NCI-H748 (cell line): ENCODE results near the gene COL4A1.

ENCODE experiments used
- DNase-seq: peaks from one replicate; lab custom pipeline; 2025; ENCODE audit not compliant: unreplicated experiment; lab: John Stamatoyannopoulos, UW

Gene COL4A1

GRCh38 chr13:110225609-110226574 lies 81.1 kb downstream of the COL4A1 start:
- DNase-seq: no peak

GRCh38 chr13:110225003-110225402 lies 82.0 kb downstream of the COL4A1 start:
- DNase-seq: no peak

- no peak for DNase-seq
These were observed 82.4 kb downstream of the COL4A1 start for GRCh38 chr13:110224519-110224918.

- peak; percentile 22 for DNase-seq
These were observed 85.4 kb downstream of the COL4A1 start for GRCh38 chr13:110221406-110222117.

- DNase-seq: no peak
These were observed 86.5 kb downstream of the COL4A1 start for GRCh38 chr13:110220471-110220870.

- DNase-seq: no peak
These were observed 88.3 kb downstream of the COL4A1 start for GRCh38 chr13:110218581-110219201.

GRCh38 chr13:110217811-110218210 lies 89.1 kb downstream of the COL4A1 start:
- DNase-seq: no peak

- DNase-seq: no peak
These were observed 89.9 kb downstream of the COL4A1 start for GRCh38 chr13:110217085-110217484.

- no peak for DNase-seq
These were observed 90.4 kb downstream of the COL4A1 start for GRCh38 chr13:110216398-110217041.

- DNase-seq: no peak
These were observed 91.0 kb downstream of the COL4A1 start for GRCh38 chr13:110216006-110216397.

- no peak for DNase-seq
These were observed 91.4 kb downstream of the COL4A1 start for GRCh38 chr13:110215606-110216005.

- no peak for DNase-seq
These were observed 92.3 kb downstream of the COL4A1 start for GRCh38 chr13:110214637-110215036.

- no peak for DNase-seq
These were observed 93.4 kb downstream of the COL4A1 start for GRCh38 chr13:110213461-110214074.

- DNase-seq: no peak
These were observed 94.4 kb downstream of the COL4A1 start for GRCh38 chr13:110212529-110212928.

- no peak for DNase-seq
These were observed 95.2 kb downstream of the COL4A1 start for GRCh38 chr13:110211735-110212134.

- DNase-seq: no peak
These were observed 95.9 kb downstream of the COL4A1 start for GRCh38 chr13:110211046-110211445.

- no peak for DNase-seq
These were observed 96.4 kb downstream of the COL4A1 start for GRCh38 chr13:110210604-110210985.

GRCh38 chr13:110209950-110210603 lies 96.9 kb downstream of the COL4A1 start:
- no peak for DNase-seq

- no peak for DNase-seq
These were observed 98.8 kb downstream of the COL4A1 start for GRCh38 chr13:110208116-110208515.

- no peak for DNase-seq
These were observed 100.0 kb downstream of the COL4A1 start for GRCh38 chr13:110206996-110207395.
